Panc1 (cell line): ENCODE data around the gene GPR6. TPM values are rescaled to one million over a fixed set of nuclear protein-coding genes. Genes with fewer than 3 reads are reported as not detected.

Experiments
- ATAC-seq: fragments of 200-7000 bp; cut with Tn5 transposase; 2 replicates; pipeline ENCODE4 v1.9.1; 2020; ENCODE audit warnings: mild to moderate bottlenecking, moderate library complexity
- BruUV-seq: library from RNA; stranded (reverse); fragments of 400-500 nt; replicated peaks from 2 replicates; lab custom pipeline; 2021; lab: Mats Ljungman, UMichigan
- CTCF ChIA-PET: fragments of 300-600 bp; sonication (Branson Sonifier 250); formaldehyde crosslinking; loops from one replicate; lab custom pipeline; 2022; ENCODE audit warnings: antibody characterized with exemption; lab: Charles Lee
- POLR2A ChIA-PET: fragments of 300-600 bp; sonication (Branson Sonifier 250); formaldehyde crosslinking; loops from one replicate; lab custom pipeline; 2022; ENCODE audit warnings: antibody characterized with exemption; lab: Charles Lee
- DNase-seq: peaks from one replicate; pipeline ENCODE4 v3.0.0-alpha.2; 2010; ENCODE audit warnings: low read depth, low spot score
- H3K27ac ChIP-seq: 2 replicates; pipeline ENCODE4 v1.5.1; 2011; ENCODE audit warnings: mild to moderate bottlenecking, low read length, inconsistent platforms
- H3K27me3 ChIP-seq: fragments of 200-500 bp; sonication (Bioruptor generic); 2 replicates; pipeline ENCODE4 v1.6.0; 2014; ENCODE audit warnings: low read length, inconsistent platforms; ENCODE audit not compliant: control insufficient read depth, insufficient read depth
- H3K36me3 ChIP-seq: fragments of 200-500 bp; sonication (Bioruptor generic); 2 replicates; pipeline ENCODE4 v1.5.1; 2014; ENCODE audit warnings: inconsistent platforms, mild to moderate bottlenecking, low read length, moderate library complexity; ENCODE audit not compliant: control insufficient read depth, insufficient read depth
- H3K4me1 ChIP-seq: 2 replicates; pipeline ENCODE4 v1.5.1; 2011; ENCODE audit warnings: inconsistent platforms, mild to moderate bottlenecking, low read length, moderate library complexity; ENCODE audit not compliant: control insufficient read depth, insufficient read depth
- H3K4me3 ChIP-seq, 2 experiments: 2 replicates each; pipeline ENCODE4 v1.5.1; 2011 to 2012; ENCODE audit warnings: low read depth in 2 of 2, low read length in 2 of 2, mild to moderate bottlenecking in 2 of 2, inconsistent platforms in 1 of 2, moderate library complexity in 1 of 2
- H3K9me3 ChIP-seq: fragments of 200-500 bp; sonication (Bioruptor generic); 2 replicates; pipeline ENCODE4 v1.5.1; 2014; ENCODE audit warnings: low read depth, mild to moderate bottlenecking, inconsistent platforms, low read length, moderate library complexity; ENCODE audit not compliant: control insufficient read depth, insufficient read depth
- POLR2AphosphoS5 ChIP-seq: IDR thresholded peaks from 2 replicates; pipeline ENCODE4 v1.6.1; 2012; ENCODE audit warnings: mild to moderate bottlenecking, low read depth, low read length, moderate library complexity
- SIN3A ChIP-seq: IDR thresholded peaks from 2 replicates; pipeline ENCODE4 v1.6.1; 2012; ENCODE audit warnings: low read depth, mild to moderate bottlenecking, low read length, moderate library complexity, borderline replicate concordance; ENCODE audit not compliant: insufficient read depth
- TCF7L2 ChIP-seq: IDR thresholded peaks from 2 replicates; pipeline ENCODE4 v1.6.1; 2011; ENCODE audit warnings: mild to moderate bottlenecking, low read depth, low read length, inconsistent platforms
- in situ Hi-C: cut with HindIII; loops from 2 replicates; pipeline ENCODE4 v1.10.0; 2016; ENCODE audit warnings: low sequenced_read_pairs, low pct_unique_long_range_greater_than_20kb
- intact Hi-C: fragments of 100-400 bp; cut with micrococcal nuclease; formaldehyde crosslinking; loops from one replicate; pipeline ENCODE4 v1.10.0; 2022; ENCODE audit not compliant: unreplicated experiment
- total RNA-seq: library from RNA; stranded (reverse); gene quantifications from one replicate; pipeline ENCODE4 v1.2.1, GENCODE V29; 2021; ENCODE audit not compliant: unreplicated experiment
- TF ChIP-seq, protein P1 (sequence below): fragments of 450-650 bp; IDR thresholded peaks from 2 replicates; pipeline ENCODE4 v1.5.1; 2017; ENCODE audit warnings: mild to moderate bottlenecking
- TF ChIP-seq, protein P2 (sequence below), 2 experiments: IDR thresholded peaks; 2 replicates each; pipeline ENCODE4 v1.6.1; 2011 to 2012; ENCODE audit warnings: low read depth in 2 of 2, control low read depth in 1 of 2, low read length in 1 of 2, mild to moderate bottlenecking in 1 of 2, moderate library complexity in 1 of 2; ENCODE audit not compliant: insufficient read depth in 1 of 2

GPR6 gene
- total RNA-seq, 1 experiment from 2014 or later, result not detected

DNA sequence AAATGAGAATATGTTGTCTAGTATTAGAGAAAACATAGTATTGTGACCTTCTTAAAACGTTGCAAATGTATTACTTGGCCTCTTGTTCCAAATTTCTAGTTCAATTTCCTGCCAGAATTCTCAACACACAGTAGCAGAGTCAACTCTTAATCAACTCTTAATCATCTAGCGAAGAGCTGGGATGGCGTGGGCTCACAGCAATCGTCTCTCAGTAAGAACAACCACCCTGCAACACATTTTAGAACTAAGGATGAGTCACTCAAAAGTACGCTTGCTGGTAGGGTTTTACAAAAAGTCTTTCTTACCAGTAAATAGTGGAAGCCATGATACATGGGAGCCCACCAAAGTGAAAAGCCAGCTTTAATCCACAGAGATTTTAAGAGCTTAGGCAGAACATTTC is 24.6 kb downstream of the GPR6 start:
- Histone ChIP-seq H3K27me3 (peaks cover 18% of the 10 kb centered on the region), H3K9me3 (no peaks in the 10 kb centered on the region), H3K36me3 (no peaks in the 10 kb centered on the region), H3K4me1 (no peaks in the 10 kb centered on the region), H3K4me3 (no peak overlapping the region), H3K27ac (no peak overlapping the region)
- intact Hi-C loops, result no loop called here
- BruUV-seq, result no TSS peak
- in situ Hi-C loops, result no loop called here
- ATAC-seq (no peak), DNase-seq (no peak)
- ChIA-PET CTCF (no interaction called here), POLR2A (interaction anchor here (0.5 kb wide), 1 partner anchor 286 kb away, joined by 10 read pairs; no protein-coding TSS in a partner anchor)
- TF ChIP-seq SIN3A, result no peak
- TF ChIP-seq POLR2AphosphoS5, result no peak
- TF ChIP-seq, protein P1, sequence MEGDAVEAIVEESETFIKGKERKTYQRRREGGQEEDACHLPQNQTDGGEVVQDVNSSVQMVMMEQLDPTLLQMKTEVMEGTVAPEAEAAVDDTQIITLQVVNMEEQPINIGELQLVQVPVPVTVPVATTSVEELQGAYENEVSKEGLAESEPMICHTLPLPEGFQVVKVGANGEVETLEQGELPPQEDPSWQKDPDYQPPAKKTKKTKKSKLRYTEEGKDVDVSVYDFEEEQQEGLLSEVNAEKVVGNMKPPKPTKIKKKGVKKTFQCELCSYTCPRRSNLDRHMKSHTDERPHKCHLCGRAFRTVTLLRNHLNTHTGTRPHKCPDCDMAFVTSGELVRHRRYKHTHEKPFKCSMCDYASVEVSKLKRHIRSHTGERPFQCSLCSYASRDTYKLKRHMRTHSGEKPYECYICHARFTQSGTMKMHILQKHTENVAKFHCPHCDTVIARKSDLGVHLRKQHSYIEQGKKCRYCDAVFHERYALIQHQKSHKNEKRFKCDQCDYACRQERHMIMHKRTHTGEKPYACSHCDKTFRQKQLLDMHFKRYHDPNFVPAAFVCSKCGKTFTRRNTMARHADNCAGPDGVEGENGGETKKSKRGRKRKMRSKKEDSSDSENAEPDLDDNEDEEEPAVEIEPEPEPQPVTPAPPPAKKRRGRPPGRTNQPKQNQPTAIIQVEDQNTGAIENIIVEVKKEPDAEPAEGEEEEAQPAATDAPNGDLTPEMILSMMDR, result no peak
- TF ChIP-seq, protein P2, sequence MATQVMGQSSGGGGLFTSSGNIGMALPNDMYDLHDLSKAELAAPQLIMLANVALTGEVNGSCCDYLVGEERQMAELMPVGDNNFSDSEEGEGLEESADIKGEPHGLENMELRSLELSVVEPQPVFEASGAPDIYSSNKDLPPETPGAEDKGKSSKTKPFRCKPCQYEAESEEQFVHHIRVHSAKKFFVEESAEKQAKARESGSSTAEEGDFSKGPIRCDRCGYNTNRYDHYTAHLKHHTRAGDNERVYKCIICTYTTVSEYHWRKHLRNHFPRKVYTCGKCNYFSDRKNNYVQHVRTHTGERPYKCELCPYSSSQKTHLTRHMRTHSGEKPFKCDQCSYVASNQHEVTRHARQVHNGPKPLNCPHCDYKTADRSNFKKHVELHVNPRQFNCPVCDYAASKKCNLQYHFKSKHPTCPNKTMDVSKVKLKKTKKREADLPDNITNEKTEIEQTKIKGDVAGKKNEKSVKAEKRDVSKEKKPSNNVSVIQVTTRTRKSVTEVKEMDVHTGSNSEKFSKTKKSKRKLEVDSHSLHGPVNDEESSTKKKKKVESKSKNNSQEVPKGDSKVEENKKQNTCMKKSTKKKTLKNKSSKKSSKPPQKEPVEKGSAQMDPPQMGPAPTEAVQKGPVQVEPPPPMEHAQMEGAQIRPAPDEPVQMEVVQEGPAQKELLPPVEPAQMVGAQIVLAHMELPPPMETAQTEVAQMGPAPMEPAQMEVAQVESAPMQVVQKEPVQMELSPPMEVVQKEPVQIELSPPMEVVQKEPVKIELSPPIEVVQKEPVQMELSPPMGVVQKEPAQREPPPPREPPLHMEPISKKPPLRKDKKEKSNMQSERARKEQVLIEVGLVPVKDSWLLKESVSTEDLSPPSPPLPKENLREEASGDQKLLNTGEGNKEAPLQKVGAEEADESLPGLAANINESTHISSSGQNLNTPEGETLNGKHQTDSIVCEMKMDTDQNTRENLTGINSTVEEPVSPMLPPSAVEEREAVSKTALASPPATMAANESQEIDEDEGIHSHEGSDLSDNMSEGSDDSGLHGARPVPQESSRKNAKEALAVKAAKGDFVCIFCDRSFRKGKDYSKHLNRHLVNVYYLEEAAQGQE (IDR thresholded peaks at IDR 0.05; ENCODE audit: insufficient read depth in 1 of 2, low read depth in 2 of 2, low read length in 1 of 2), result no peak
- no peak for TF ChIP-seq TCF7L2

DNA sequence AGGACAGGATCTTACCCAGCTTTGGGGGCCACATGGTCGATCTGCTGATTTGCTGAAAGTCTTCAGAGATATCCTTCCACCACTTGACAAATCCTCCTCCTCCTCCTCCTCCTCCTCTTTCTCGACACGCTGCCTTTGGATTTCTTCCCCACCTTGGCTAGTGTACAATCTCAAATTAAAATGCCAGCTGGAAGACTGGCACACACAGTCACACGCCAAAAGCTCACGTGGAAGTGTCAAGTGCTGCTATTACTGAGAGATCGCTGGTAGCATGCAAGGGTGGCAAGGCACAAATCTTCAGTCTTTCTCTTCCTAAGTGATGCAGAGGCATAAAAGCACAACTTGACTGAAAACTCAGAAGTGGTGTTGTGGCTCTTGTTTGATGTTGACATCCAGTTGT is 35.3 kb downstream of the GPR6 start:
- Histone ChIP-seq H3K4me1 (no peaks in the 10 kb centered on the region), H3K4me3 (no peak overlapping the region), H3K9me3 (no peaks in the 10 kb centered on the region), H3K27ac (no peak overlapping the region), H3K36me3 (no peaks in the 10 kb centered on the region), H3K27me3 (peaks cover 30% of the 10 kb centered on the region)
- DNase-seq (no peak), ATAC-seq (no peak)
- ChIA-PET POLR2A (no interaction called here), CTCF (no interaction called here)
- in situ Hi-C loops (no loop called here), intact Hi-C loops (no loop called here)
- no TSS peak for BruUV-seq
- TF ChIP-seq, protein P2 (IDR thresholded peaks at IDR 0.05; ENCODE audit: insufficient read depth in 1 of 2, low read depth in 2 of 2, low read length in 1 of 2), result no peak
- no peak for TF ChIP-seq TCF7L2
- TF ChIP-seq, protein P1, result no peak
- TF ChIP-seq POLR2AphosphoS5, result no peak
- no peak for TF ChIP-seq SIN3A
